GM12892 (cell line): ENCODE results near the gene PABPN1L.

ENCODE experiments used
- POLR2A ChIP-seq: IDR thresholded peaks from 2 replicates; pipeline ENCODE4 v1.6.1; 2011; ENCODE audit warnings: low read depth, low read length, control low read depth
- POLR2AphosphoS5 ChIP-seq: IDR thresholded peaks from 2 replicates; pipeline ENCODE4 v1.6.1; 2011; ENCODE audit warnings: low read depth, low read length, control low read depth
- TAF1 ChIP-seq: IDR thresholded peaks from 2 replicates; pipeline ENCODE4 v1.6.1; 2011; ENCODE audit warnings: low read depth, mild to moderate bottlenecking, control low read depth, low read length, borderline replicate concordance

GRCh38 chr16:88909431-88910210 lies 43.2 kb upstream of the PABPN1L start:
- no peak for TF ChIP-seq POLR2A
- no peak for TF ChIP-seq TAF1
- TF ChIP-seq POLR2AphosphoS5: no peak
